ENCODE data around the gene RELT. TPM values are rescaled to one million over a fixed set of nuclear protein-coding genes. Genes with fewer than 3 reads are reported as not detected.

Gene RELT
- total RNA-seq, 1 donor from 2014 or later = 34.9 TPM

DNA sequence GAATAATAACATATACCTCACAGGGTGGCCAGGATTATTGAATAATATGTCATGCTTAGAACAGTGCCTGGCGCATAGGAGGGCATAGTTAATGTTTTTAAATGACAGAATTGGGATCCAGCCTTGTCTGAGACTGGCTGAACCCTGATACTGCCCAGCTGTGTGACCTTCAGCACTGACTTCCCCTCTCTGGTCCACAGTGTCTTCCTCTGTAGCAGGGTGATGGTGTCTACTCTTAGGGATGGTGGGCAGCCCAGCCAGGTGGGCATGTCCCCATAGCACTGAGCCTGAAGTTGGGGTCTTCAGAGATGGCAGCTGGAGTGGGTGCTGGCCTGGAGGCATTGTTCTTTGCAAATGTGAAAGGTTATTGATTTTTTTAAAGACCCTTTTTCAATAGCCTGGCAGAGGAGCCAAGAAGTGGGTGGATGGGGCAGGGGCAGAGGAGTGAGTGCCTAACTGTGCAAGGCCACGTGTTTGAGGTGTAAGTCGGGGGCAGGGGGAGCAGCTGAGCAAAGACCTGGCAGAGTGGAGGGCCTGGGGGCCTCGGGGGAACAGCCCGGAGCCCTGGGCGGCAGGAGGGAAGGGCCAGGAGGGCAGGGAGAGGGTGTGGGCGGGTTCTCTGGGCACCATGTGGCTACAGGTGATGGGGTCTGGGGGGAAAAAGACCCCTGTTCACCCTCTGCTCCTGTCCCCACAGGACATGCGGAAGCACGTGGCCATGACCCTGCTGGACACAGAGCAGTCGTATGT is 29.8 kb upstream of the RELT start:
- intact Hi-C loops (cut with micrococcal nuclease) = no loop called here

DNA sequence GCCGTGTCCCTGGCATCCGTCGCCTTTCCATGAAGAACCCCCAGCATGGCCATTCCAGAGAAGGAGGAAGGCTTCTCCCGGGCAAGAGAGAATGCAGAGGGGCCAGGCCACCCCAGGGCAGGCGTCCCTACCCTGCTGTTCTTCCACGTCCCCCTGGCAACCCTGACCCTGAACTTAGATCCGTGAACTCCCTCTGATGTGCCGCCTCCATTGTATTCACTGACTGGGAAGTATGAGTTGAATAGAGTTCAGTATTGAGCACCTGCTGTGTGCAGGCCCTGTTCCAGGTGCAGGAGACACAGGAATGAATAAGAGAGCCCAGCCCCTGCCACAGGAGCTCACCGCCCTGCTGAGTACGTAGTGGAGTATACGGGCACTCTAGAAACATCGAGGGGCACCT is 29.1 kb upstream of the RELT start:
- intact Hi-C loops (cut with micrococcal nuclease) = no loop called here

DNA sequence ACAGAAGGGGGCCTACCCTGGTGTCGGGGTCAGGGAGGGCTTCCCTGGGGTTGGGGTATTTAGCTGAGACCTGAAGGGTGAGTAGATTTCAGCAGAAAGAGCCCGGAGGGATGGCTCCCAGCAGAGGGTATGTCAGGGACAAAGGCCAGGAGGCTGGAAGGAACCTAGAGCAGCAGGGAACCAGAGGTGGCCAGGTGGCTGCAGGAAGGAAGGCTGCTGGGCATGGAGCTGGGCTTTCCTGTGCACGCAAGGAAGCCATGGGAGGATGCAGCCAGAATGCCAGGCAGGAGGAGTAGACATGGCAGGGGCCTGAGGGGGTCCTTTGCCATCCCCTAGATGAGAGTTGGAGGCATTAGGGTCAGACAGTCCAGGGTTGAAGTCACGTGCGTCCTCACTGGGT is 27.4 kb upstream of the RELT start:
- intact Hi-C loops (cut with micrococcal nuclease) = no loop called here

DNA sequence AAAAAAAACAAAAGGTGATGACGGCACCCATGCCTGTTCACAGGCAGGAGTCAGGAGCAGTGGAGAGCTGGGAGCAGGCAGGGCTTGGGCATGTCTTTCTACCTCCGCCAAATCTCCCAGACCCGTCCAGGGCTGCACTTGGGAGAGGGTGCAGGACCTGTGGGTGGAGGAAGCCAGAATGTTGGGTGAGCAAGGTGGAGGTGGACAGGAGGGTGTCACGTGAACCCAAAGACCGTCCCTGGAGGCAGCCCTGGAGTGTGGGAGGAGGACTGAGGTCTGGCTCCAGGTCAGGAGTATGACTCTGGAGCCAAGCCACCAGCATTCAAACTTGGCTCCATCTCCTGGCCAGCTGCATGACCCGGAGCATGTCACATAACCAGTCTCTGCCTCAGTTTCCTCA is 26.6 kb upstream of the RELT start:
- intact Hi-C loops (cut with micrococcal nuclease) = loop anchor here (2.0 to 5.0 kb wide), 2 partner anchors 17 to 42 kb away; partner anchors contain the start of gene ARHGEF17

DNA sequence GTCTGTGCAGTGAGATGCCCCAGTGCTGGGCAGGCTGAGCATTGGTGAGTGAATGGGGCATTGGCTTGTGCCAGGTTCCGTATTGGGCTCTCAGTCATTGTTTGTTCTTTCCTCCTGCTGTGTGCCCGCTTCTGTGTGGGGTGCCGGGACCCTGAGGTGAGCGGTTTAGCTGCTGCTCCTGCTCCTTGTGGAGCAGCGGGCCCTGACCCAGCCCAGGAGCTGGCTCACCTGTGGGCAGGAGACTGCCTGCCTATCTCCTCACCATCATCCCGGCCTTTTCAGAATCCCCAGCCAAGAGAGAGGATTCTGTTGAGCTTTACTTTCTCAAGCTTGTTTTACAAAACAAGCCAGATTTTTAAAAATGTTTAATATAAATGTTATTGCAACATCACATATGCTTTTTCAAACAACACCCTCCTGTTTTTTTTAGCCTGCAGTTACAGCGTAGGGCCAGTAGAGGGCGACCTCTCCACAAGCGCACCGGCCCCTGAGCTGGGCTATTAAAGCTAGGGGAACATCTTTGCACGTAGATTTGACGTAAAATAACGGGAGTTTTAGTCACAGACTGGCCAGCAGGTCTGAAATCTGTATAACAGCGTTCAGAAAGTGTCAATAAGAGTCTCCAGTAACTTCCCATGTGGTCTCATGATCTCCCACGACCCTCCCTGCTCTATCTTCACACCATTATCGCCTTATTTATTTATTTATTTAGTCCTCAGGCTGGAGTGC is 25.1 kb upstream of the RELT start:
- intact Hi-C loops (cut with micrococcal nuclease) = loop anchor here (1.0 to 5.0 kb wide), 5 partner anchors 16 to 310 kb away; partner anchors contain the start of genes ARHGEF17 and RELT

DNA sequence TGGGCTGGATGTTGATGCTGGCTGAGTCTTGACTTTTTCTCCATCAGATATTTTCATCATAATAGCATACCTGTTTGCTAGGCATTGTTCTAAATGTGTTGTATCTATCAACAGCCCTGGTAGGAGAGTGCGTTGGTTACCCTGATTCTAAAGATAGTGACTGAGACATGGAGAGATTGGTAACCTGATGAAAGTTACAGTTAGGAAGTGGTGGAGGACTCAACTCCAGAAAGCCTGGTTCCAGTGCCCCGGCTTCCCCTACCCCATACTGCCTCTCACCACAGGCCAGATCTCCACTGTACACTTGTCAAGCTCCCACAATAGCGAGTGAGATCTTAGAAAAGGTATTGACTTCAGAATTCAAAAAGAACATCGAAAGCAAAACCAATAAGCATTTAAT is 22.8 kb upstream of the RELT start:
- intact Hi-C loops (cut with micrococcal nuclease) = loop anchor here (5.0 kb wide), 1 partner anchor 46 kb away; the partner anchor contains the start of gene ARHGEF17

DNA sequence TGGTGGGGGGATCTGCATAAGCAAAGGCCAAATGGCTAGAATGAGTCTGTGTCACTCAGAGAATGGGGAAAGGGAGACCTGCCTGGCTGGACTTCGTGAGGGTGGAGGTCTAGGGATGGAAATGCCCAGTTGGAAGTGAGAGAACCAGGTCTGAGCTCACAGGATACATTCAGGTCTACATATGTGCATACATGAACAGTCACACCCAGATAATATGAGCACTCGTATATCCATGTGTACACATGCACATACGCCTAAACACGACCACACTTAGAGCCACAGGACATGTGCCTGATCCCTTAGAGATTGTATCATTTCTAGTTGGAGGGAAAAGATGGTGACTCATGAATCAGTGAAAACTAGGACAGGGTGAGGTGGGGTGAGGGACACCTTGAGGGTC is 21.1 kb upstream of the RELT start:
- intact Hi-C loops (cut with micrococcal nuclease) = no loop called here

DNA sequence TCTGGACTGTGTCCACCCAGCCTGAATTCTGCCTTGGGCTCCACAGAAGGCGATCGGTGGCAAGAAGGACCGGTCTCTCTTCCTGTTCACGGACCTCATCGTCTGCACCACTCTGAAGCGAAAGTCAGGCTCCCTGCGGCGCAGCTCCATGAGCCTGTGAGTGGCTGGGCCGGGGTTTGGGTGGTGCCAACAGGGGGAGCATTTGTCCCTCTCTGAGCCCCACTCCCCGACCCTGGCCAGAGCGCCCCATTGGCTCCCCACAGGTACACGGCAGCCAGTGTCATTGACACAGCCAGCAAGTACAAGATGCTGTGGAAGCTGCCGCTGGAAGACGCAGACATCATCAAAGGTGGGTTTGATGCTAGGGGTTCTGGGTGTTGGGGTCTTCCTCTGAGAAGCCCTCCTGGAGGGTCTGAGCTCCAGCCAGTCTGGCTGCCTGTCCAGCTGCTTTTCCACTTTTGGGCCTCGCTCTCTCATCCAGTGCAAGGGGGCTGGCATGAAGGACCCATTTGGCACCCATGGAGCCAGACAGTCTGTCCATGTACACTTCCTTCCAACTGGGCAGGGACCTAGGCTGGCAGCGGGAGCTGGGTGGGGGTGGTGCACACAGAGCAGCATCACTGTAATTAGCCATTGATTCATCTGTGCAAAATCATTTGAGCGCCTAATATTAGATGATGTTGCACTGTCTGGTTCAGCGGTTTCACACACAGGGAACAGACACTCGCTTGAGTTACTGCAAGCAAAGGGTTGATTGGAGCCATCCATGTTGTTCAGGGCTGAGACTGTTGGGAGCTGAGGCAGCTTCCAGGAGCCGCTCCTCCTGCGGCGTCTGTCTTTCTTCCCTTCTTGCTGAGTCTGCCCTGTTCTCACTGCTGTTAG is 19.0 kb upstream of the RELT start:
- intact Hi-C loops (cut with micrococcal nuclease) = no loop called here

DNA sequence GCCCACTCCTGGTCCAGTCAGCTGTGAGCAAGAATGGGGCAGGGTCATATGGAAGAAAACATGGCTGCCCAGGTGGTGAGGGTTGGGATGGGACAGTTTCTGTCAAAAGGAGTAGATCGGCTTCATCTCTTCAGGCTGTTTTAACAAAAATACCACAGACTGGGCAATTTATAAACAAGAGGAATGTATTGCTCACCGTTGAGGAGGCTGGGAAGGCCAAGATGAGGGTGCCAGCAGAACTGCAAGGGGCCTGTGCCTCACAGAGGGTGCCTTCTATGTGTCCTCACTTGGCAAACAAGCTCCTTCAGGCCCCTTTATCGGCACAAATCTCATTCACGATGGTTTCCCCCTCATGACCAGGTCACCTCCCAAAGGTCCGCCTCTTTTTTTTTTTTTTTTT is 18.1 kb upstream of the RELT start:
- intact Hi-C loops (cut with micrococcal nuclease) = no loop called here

DNA sequence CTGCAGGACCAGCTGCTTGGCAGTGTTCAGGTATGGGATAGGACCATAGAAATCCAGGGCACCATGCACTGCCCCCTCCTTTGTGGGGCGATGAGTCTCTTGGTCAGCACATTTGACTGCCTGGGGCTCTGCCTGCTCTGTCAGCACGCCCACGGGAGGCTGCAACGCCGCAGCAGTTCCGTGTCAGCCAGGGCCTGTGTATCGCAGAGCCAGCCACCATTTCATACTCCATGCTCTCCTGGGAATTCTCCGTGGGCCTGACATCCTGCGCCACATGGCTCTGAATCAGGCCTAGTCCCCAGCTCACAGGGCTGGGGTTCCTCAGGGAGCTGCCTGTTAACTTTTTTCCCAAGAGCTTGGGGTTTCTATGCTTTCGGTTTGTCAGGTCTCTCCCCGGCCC is 16.9 kb upstream of the RELT start:
- intact Hi-C loops (cut with micrococcal nuclease) = no loop called here

DNA sequence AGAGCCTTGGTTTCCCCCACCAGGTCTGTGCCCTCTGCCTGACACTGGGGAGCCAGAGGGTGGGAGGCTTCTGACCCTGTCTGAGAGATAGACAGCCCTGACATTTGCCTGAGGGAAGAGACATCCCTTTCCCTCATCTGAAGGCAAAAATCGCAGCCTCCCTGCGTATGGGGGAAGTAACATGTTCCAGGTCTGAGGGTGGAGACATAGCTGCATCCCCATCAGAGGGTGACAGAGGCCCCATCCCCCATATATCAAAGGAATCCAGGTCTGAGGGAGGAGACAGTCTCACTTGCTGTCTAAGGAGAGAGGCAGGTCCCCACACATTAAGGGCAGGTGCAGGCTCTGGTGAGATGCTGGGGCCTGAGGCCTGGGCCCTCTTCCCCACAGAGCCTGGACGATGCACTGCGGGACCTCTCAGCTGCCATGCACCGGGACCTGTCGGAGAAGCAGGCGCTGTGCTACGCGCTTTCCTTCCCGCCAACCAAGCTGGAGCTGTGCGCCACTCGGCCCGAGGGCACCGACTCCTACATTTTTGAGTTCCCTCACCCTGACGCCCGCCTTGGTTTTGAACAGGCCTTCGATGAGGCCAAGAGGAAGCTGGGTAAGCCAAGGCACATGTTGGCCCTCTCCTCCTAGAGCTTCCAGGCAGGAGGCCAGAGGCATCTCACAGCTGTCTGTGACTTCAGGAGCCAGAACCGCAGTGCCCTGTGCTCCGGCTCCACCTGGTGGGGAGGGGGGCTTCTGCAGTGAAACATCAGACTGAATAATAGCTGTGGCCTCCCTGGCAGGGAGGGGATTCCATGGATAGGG is 16.1 kb upstream of the RELT start:
- intact Hi-C loops (cut with micrococcal nuclease) = no loop called here

DNA sequence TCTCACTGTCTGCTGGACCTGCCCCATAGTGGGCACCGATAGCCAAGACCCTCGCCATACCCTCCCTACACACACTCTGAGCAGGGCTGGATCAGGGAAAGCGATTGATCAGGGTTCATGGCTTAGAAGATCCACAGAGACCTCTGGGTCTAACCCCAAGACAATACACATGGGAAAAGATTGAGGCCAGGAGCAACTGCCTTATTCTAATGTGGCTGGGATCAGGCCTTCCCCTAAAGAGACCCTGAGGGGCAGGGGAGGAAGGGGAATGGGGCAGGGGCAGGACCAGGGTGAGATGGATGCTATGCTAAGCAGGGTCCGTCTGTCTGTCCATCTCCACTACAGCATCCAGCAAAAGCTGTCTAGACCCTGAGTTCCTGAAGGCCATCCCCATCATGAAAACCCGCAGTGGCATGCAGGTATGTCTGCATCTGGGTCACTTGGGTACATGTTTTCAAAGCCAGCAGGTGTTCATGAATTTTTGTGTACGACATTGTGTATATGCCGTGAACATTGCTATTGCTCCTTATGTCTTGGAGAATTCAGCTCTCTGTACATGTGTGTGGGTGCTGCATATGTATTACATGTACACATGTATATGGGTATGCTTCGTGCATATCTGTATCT is 15.3 kb upstream of the RELT start:
- intact Hi-C loops (cut with micrococcal nuclease) = no loop called here

DNA sequence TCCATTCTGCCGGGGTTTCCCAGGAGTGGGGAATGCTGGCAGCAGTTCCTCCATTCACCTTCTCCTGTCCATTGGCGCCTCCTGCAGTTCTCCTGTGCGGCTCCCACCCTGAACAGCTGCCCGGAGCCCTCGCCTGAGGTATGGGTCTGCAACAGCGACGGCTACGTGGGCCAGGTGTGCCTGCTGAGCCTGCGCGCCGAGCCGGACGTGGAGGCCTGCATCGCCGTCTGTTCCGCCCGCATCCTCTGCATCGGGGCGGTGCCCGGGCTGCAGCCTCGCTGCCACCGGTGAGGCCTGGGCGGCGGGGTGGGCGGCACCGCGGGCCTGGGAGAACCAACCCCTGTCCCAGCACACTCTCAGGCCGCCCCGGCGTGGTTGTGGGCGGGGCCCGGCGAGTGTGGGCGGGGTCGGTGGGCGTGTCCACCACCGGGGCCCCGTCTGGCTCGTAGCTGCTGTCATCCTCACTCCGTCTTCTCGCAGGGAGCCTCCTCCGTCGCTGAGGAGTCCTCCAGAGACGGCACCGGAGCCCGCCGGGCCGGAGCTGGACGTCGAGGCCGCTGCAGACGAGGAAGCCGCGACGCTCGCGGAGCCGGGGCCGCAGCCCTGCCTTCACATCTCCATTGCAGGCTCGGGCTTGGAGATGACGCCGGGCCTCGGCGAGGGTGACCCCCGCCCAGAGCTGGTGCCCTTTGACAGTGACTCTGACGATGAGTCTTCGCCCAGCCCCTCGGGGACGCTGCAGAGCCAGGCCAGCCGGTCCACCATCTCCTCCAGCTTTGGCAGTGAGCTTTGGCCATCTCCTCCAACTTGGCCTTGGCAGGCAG is 14.0 kb upstream of the RELT start:
- intact Hi-C loops (cut with micrococcal nuclease) = no loop called here

DNA sequence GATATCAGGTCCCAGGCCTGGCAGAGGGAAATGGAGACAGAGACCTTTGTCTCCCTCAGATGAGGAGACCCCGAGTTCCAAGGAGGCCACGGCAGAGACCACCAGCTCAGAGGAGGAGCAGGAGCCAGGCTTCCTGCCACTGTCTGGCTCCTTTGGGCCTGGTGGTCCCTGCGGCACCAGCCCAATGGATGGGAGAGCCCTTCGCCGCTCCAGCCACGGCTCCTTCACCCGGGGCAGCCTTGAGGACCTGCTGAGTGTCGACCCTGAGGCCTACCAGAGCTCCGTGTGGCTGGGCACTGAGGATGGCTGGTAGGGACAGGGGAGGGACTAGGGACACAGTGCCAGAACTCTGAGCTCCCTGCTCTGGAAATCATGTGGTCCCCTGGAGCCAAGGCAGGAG is 13.1 kb upstream of the RELT start:
- intact Hi-C loops (cut with micrococcal nuclease) = no loop called here

DNA sequence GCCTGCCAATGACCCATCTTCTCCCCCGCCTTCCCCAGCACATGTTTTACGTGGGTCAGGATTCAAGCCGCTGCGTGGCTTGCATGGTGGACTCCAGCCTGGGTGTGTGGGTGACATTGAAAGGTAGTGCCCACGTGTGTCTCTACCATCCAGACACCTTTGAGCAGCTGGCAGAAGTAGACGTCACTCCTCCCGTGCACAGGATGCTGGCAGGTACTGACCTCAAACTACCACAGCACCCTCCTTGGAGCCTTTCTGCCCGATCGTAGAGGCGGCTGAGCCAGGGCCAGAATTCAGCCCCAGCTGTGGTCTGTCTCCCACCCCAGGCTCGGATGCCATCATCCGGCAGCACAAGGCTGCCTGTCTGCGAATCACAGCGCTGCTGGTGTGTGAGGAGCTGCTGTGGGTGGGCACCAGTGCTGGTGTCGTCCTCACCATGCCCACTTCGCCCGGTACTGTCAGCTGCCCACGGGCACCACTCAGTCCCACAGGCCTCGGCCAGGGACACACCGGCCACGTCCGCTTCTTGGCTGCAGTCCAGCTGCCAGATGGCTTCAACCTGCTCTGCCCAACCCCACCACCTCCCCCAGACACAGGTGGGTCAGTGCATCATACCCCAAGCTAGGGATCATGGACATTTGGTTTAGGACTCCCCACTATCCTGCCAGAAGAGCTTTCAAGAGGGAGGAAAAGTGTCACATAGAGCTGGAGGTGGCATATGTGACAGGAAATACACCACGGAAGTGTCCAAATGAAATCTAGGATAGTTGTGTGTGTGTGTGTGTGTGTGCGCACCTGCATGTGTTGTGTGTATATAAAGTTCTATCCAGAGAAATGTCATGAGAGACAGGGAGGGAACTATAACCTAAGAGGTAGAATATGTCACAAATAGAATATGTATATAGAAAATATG is 10.6 kb upstream of the RELT start:
- intact Hi-C loops (cut with micrococcal nuclease) = loop anchor here (1.0 to 2.0 kb wide), 2 partner anchors 11 to 15 kb away; partner anchors contain the start of gene RELT

DNA sequence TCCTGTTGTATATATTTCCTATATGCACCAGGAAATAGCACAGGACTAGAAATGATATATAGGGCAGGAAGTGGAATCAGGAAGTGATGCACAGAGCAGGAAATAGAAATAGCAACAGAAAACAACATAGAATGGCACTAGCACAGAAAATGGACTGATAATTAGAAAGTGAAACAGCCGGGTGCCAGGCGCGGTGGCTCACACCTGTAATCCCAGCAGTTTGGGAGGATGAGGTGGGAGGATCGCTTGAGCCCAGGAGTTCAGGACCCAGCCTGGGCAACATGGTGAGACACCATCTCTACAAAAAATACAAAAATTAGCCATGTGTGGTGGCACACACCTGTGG is 10.0 kb upstream of the RELT start:
- intact Hi-C loops (cut with micrococcal nuclease) = loop anchor here (1.0 to 2.0 kb wide), 2 partner anchors 10 to 15 kb away; partner anchors contain the start of gene RELT

DNA sequence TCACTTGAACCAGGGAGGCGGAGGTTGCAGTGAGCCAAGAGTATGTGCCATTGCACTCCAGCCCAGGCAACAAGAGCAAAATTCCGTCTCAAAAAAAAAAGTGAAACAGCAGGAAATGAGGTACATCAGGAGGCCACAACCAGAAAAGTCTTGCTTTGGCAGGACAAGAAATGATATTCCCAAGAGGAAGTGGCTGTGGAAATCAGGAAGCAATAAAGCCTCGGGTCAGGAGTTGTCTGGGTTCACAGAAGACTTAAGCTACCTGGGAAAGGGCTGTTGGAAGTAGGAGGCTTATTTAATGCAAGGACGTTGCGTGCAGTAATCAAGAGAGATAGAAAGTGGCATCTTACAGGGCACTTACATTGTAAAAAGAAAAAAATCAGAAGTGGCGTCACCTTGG is 9.2 kb upstream of the RELT start:
- intact Hi-C loops (cut with micrococcal nuclease) = loop anchor here (1.0 to 2.0 kb wide), 2 partner anchors 9 to 16 kb away; partner anchors contain the start of gene RELT

DNA sequence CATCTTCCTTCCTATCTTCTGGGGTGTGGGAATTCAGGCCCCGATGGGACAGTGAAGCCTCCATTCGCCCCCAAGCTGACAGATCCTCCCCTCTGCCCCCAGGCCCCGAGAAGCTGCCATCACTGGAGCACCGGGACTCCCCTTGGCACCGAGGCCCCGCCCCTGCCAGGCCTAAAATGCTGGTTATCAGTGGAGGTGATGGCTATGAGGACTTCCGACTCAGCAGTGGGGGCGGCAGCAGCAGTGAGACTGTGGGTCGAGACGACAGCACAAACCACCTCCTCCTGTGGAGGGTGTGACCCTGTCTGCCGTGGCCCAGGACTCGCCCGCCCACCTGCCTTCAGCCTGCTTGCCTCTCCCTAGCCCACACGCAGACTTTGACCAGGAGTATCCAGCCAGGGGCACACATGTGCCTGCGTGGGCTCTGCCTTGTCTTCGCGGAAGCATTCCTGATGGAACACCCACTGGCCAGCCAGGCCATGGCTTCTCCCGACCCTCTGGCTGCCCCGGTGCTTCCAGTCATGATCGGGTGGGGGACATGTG is 8.6 kb upstream of the RELT start:
- intact Hi-C loops (cut with micrococcal nuclease) = loop anchor here (2.0 kb wide), 1 partner anchor 17 kb away; no protein-coding TSS in a partner anchor
